Transverse colon (tissue), 4 donors: Measurements from ENCODE around the gene F3. TPM values are rescaled to one million over a fixed set of nuclear protein-coding genes. Genes with fewer than 3 reads are reported as not detected.

ENCODE experiments used
- DNase-seq: peaks from one replicate; pipeline ENCODE4 v3.0.0-alpha.2; 2019
- H3K27ac ChIP-seq, 4 donors: fragments of 200-600 bp; sonication (generic); 2 replicates each; pipeline ENCODE4 v1.5.1; 2016 to 2018; ENCODE audit warnings: inconsistent platforms in 4 of 4
- H3K27me3 ChIP-seq: fragments of 200-600 bp; sonication (generic); 2 replicates; pipeline ENCODE4 v1.5.1; 2017; ENCODE audit warnings: inconsistent platforms
- H3K36me3 ChIP-seq, 4 donors: fragments of 200-600 bp; sonication (generic); 2 replicates each; pipeline ENCODE4 v1.5.1; 2017 to 2019; ENCODE audit warnings: inconsistent platforms in 4 of 4
- H3K4me1 ChIP-seq, 4 donors: fragments of 200-600 bp; sonication (generic); 2 replicates each; pipeline ENCODE4 v1.5.1; 2017 to 2020; ENCODE audit warnings: inconsistent platforms in 4 of 4
- H3K4me3 ChIP-seq, 4 donors: fragments of 200-600 bp; sonication (generic); 1 replicate in 1 of 4; 2 replicates in 3 of 4; pipeline versions ENCODE4 v1.5.1 to v1.6.1; 2017 to 2019; ENCODE audit warnings: inconsistent platforms in 4 of 4
- H3K9me3 ChIP-seq, 2 donors: fragments of 200-600 bp; sonication (generic); 2 replicates each; pipeline ENCODE4 v1.5.1; 2017 to 2019; ENCODE audit warnings: inconsistent platforms in 2 of 2
- CTCF ChIP-seq, 5 experiments: fragments of 200-600 bp in 3 of 5; fragments of 450-650 bp in 2 of 5; sonication (generic) in 3 of 5; IDR thresholded peaks; 1 replicate in 2 of 5; 2 replicates in 3 of 5; pipeline ENCODE4 v1.5.1; 2016 to 2017; ENCODE audit warnings: antibody characterized with exemption in 5 of 5, inconsistent platforms in 3 of 5, mild to moderate bottlenecking in 2 of 5, moderate library complexity in 1 of 5
- EP300 ChIP-seq: sonication (generic); formaldehyde crosslinking; IDR thresholded peaks from one replicate; pipeline ENCODE4 v1.6.1; 2017; ENCODE audit warnings: antibody characterized with exemption, low read depth
- POLR2A ChIP-seq: fragments of 450-650 bp; IDR thresholded peaks from one replicate; pipeline ENCODE4 v1.6.1; 2016; ENCODE audit warnings: antibody characterized with exemption, mild to moderate bottlenecking, moderate library complexity
- POLR2AphosphoS5 ChIP-seq, 3 donors: sonication (generic); formaldehyde crosslinking; IDR thresholded peaks; one replicate each; pipeline ENCODE4 v1.6.1; 2016; ENCODE audit warnings: antibody characterized with exemption in 3 of 3
- WGBS, 2 donors: methylation state at CpG; one replicate each; pipeline ENCODE4 v1.1.5; 2018; ENCODE audit warnings: low coverage in 1 of 2; 5-methylcytosine and 5-hydroxymethylcytosine counted together
- in situ Hi-C, 4 donors: fragments of 200-750 bp; cut with MboI; loops; one replicate each; pipeline versions ENCODE4 v1.15.0 to v1.15.1; 2017; ENCODE audit warnings: low sequenced_read_pairs in 3 of 4, low pct_ligation_motif_present in 1 of 4, low pct_unique_long_range_greater_than_20kb in 1 of 4
- intact Hi-C: fragments of 100-400 bp; cut with DNase I; formaldehyde crosslinking; loops from one replicate; pipeline ENCODE4 v1.15.1; 2023; ENCODE audit warnings: low total_unique reads
- total RNA-seq, 4 donors: library from RNA; depleted of rRNA; stranded (reverse); fragments of >200 nt; gene quantifications; one replicate each; pipeline ENCODE4 v1.1.0, GENCODE V29; 2016

The F3 gene
- total RNA-seq, 4 donors from 2014 or later = 35.9 to 105 (median 59.3) TPM

- Histone ChIP-seq H3K4me1 (no peaks in the 10 kb centered on the region), H3K4me3 (no peak overlapping the region), H3K27me3 (no peaks in the 10 kb centered on the region), H3K9me3 (no peaks in the 10 kb centered on the region), H3K27ac (no peak overlapping the region), H3K36me3 (peaks cover 0 to 40% (median 11%) of the 10 kb centered on the region in 4 donors)
- no peak for DNase-seq
- 94 to 95% methylated on average over 1 of the region's 1 CpG for whole genome bisulfite sequencing, 2 donors
- intact Hi-C loops = no loop called here
- in situ Hi-C loops = loop anchor here in 2 of 4 donors (25.0 kb wide), 1 partner anchor 533 kb away; no protein-coding TSS in a partner anchor
- no peak for TF ChIP-seq EP300
Measured at GRCh38 chr1:94504601-94505000, 37.0 kb downstream of the F3 start.

DNA sequence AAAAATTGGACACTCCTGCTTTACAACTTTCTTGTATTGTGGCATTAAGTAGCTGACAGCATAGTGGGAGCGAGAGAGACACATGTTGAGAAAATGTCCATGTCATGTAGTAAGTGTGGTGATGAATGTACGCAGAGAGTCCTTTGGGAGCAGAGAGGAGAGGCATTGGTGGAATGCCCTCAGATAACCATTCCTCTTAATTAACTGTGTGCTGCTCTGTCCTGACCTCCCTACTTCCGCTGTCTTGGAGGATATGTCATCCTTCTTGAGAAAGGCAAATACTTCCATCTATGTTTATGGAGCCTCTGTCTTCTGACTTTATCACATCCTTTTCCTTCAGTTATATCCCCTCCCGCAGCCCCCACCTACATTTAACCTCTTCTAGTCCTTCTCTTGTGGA lies 38.4 kb downstream of the F3 start:
- Histone ChIP-seq H3K27ac (no peak overlapping the region), H3K4me1 (no peaks in the 10 kb centered on the region), H3K27me3 (no peaks in the 10 kb centered on the region), H3K9me3 (no peaks in the 10 kb centered on the region), H3K36me3 (peaks cover 0 to 52% (median 19%) of the 10 kb centered on the region in 4 donors), H3K4me3 (no peak overlapping the region)
- in situ Hi-C loops (loop anchor here in 2 of 4 donors (25.0 kb wide), 1 partner anchor 534 kb away; no protein-coding TSS in a partner anchor), intact Hi-C loops (no loop called here)
- TF ChIP-seq EP300 (no peak), POLR2A (no peak), CTCF (IDR thresholded peaks at IDR 0.05) (no peak), POLR2AphosphoS5 (IDR thresholded peaks at IDR 0.05) (no peak)
- no peak for DNase-seq
- WGBS, 2 donors = 92 to 97% methylated on average over 4 of the region's 4 CpGs

DNA sequence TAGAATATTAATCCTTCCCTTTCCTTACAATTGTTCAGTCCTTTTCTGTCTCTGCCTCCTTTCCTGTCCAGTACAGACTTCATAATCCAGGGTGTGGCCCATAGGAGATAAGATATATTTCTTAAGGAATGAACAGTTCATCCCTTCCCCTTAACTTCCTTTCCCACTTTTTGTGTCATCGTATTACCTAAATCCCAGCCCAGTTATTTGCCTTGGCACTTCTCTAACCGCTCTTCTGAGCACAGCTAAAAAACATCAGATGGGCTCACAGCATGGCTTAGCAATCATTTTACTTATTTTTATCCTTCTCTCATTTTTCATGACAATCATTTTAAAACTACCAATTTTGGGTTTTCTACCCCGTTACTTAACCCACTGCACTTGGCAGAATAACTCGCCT lies 39.6 kb downstream of the F3 start:
- peaks cover 0 to 54% (median 20%) of the 10 kb centered on the region in 4 donors for H3K36me3 ChIP-seq

GRCh38 chr1:94501426-94501825 lies 40.1 kb downstream of the F3 start:
- Histone ChIP-seq H3K9me3 (no peaks in the 10 kb centered on the region), H3K4me1 (no peaks in the 10 kb centered on the region), H3K4me3 (no peak overlapping the region), H3K36me3 (peaks cover 0 to 52% (median 20%) of the 10 kb centered on the region in 4 donors), H3K27ac (no peak overlapping the region), H3K27me3 (no peaks in the 10 kb centered on the region)
- no peak for TF ChIP-seq POLR2A
- no peak for TF ChIP-seq EP300
- no peak for TF ChIP-seq POLR2AphosphoS5 (IDR thresholded peaks at IDR 0.05)
- no peak for TF ChIP-seq CTCF (IDR thresholded peaks at IDR 0.05)
- in situ Hi-C loops = loop anchor here in 2 of 4 donors (25.0 kb wide), 1 partner anchor 536 kb away; no protein-coding TSS in a partner anchor
- DNase-seq = no peak
- intact Hi-C loops = no loop called here
- 88 to 93% methylated on average over 2 of the region's 2 CpGs for WGBS, 2 donors

More for the DNA sequence above, 39.6 kb downstream of the F3 start:
- H3K9me3 ChIP-seq = no peaks in the 10 kb centered on the region
- in situ Hi-C loops = loop anchor here in 2 of 4 donors (25.0 kb wide), 1 partner anchor 535 kb away; no protein-coding TSS in a partner anchor
- H3K4me1 ChIP-seq = no peaks in the 10 kb centered on the region
- H3K4me3 ChIP-seq = no peak overlapping the region
- no peak for DNase-seq
- no peaks in the 10 kb centered on the region for H3K27me3 ChIP-seq
- H3K27ac ChIP-seq = no peak overlapping the region
- intact Hi-C loops = no loop called here
- TF ChIP-seq CTCF (IDR thresholded peaks at IDR 0.05) (no peak), EP300 (no peak), POLR2AphosphoS5 (IDR thresholded peaks at IDR 0.05) (no peak), POLR2A (no peak)
- WGBS, 2 donors = 91% methylated on average over 4 of the region's 4 CpGs
